Upper lobe of left lung (tissue), 6 donors: ENCODE measurements around the gene CLNK. TPM values are rescaled to one million over a fixed set of nuclear protein-coding genes. Genes with fewer than 3 reads are reported as not detected.

Source experiments
- ATAC-seq, 2 donors: fragments of 200-7000 bp; cut with Tn5 transposase; one replicate each; pipeline ENCODE4 v1.9.1; 2022; ENCODE audit warnings: mild to moderate bottlenecking in 2 of 2, moderate library complexity in 2 of 2; ENCODE audit not compliant: low FRiP score in 2 of 2
- DNase-seq, 2 donors: peaks; one replicate each; pipeline ENCODE4 v3.0.0-alpha.2; 2019 to 2020
- H3K27ac ChIP-seq, 4 donors: fragments of 200-600 bp; sonication (generic); one replicate each; pipeline ENCODE4 v1.5.1; 2016 to 2019
- H3K27me3 ChIP-seq, 4 donors: fragments of 200-600 bp; sonication (generic); one replicate each; pipeline ENCODE4 v1.5.1; 2017 to 2019
- H3K36me3 ChIP-seq, 4 donors: fragments of 200-600 bp; sonication (generic); one replicate each; pipeline ENCODE4 v1.5.1; 2016 to 2019
- H3K4me1 ChIP-seq, 4 donors: fragments of 200-600 bp; sonication (generic); one replicate each; pipeline ENCODE4 v1.5.1; 2018 to 2019
- H3K4me3 ChIP-seq, 4 donors: fragments of 200-600 bp; sonication (generic); one replicate each; pipeline ENCODE4 v1.5.1; 2017 to 2019; ENCODE audit warnings: mild to moderate bottlenecking in 2 of 4, moderate library complexity in 1 of 4
- H3K9me3 ChIP-seq, 4 donors: fragments of 200-600 bp; sonication (generic); one replicate each; pipeline ENCODE4 v1.5.1; 2018 to 2019
- EP300 ChIP-seq, 4 donors: sonication (generic); formaldehyde crosslinking; IDR thresholded peaks; one replicate each; pipeline ENCODE4 v1.5.1; 2017; ENCODE audit warnings: antibody characterized with exemption in 4 of 4, control low read depth in 2 of 4
- POLR2A ChIP-seq, 4 donors: fragments of 450-650 bp; IDR thresholded peaks; one replicate each; pipeline ENCODE4 v1.5.1; 2016 to 2017; ENCODE audit warnings: antibody characterized with exemption in 4 of 4, mild to moderate bottlenecking in 2 of 4
- POLR2AphosphoS5 ChIP-seq, 2 donors: sonication (generic); formaldehyde crosslinking; IDR thresholded peaks; one replicate each; pipeline ENCODE4 v1.5.1; 2017; ENCODE audit warnings: antibody characterized with exemption in 2 of 2
- WGBS, 2 donors: methylation state at CpG; one replicate each; pipeline ENCODE4 v1.1.5; 2017 to 2018; 5-methylcytosine and 5-hydroxymethylcytosine counted together
- total RNA-seq, 6 donors: library from RNA; depleted of rRNA in 4 of 6; stranded (reverse); fragments of >200 nt in 4 of 6; gene quantifications; one replicate each; pipeline versions ENCODE4 v1.1.0 to v1.2.1, GENCODE V29; 2016 to 2021
- TF ChIP-seq, protein P1 (sequence below), 6 experiments: fragments of 450-650 bp in 4 of 6; fragments of 200-600 bp in 2 of 6; sonication (generic) in 2 of 6; IDR thresholded peaks; one replicate each; pipeline ENCODE4 v1.5.1; 2016 to 2019; ENCODE audit warnings: antibody characterized with exemption in 6 of 6
- donor health status: DM: no; HTN: no; CAD: no; lungs with moderate emphysema.
- donor health status: DM: no; HTN: yes; CAD: no; lungs with severe emphysema.

The CLNK gene
- total RNA-seq, 6 donors from 2014 or later = 0.14 to 0.69 (median 0.20) TPM; not detected in 3

DNA sequence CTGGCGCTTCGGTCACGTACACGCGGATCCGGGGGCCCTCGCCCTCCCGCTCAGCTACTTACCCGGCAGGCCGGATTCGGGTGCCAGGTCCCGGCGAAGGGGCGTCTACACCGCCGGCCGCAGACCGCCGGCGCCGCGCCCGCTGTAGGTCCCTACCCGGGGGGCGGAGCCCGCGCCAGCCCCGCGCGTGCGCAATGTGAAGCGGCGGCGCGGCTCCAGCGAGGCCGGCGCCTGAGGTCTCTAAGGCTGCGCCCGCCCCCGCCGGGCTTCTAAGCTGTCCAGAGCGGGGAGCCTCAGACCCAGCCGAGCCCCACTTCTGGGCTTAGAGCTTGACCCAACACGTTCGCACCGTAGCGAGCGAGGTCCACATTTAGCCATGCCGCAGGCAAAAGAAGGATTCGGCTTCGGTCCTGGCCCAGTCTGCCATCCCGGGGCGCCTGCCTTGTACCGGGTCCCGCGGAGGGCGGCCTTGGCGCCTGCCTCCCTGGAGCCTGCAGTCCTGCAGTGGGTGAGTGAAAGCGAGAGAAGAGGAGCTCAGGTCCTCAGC, 227.2 kb downstream of the CLNK start, which contains the start of gene ZNF518B:
TSS of gene ZNF518B (minus strand) at position 172 of the 547 bp plus-strand sequence. CDS start 11,098 bp downstream, outside the sequence.
- no peaks in the 10 kb centered on the region for H3K9me3 ChIP-seq
- H3K4me1 ChIP-seq = peaks cover 6 to 29% (median 9%) of the 10 kb centered on the region in 4 donors
- 7 to 17% methylated on average over 6 to 17 of the region's 60 CpGs for WGBS, 2 donors
- peak; percentile 64 to 90 for ATAC-seq
- peaks cover 0 to 18% (median 4%) of the 10 kb centered on the region in 4 donors for H3K36me3 ChIP-seq
- peak within 1 kb of the TSS; percentile 20 to 88 (median 44) for H3K27ac ChIP-seq
- peaks cover 0 to 8% (median 0%) of the 10 kb centered on the region in 4 donors for H3K27me3 ChIP-seq
- DNase-seq = peak; percentile 69 to 96
- peak within 1 kb of the TSS; percentile 29 to 86 (median 66) for H3K4me3 ChIP-seq
- peak in 1 of 4 donors; percentile 64 for TF ChIP-seq POLR2A (IDR thresholded peaks at IDR 0.05)
- peak in 1 of 2 donors; percentile 37 for TF ChIP-seq POLR2AphosphoS5 (IDR thresholded peaks at IDR 0.05)
- no peak for TF ChIP-seq EP300 (IDR thresholded peaks at IDR 0.05)

DNA sequence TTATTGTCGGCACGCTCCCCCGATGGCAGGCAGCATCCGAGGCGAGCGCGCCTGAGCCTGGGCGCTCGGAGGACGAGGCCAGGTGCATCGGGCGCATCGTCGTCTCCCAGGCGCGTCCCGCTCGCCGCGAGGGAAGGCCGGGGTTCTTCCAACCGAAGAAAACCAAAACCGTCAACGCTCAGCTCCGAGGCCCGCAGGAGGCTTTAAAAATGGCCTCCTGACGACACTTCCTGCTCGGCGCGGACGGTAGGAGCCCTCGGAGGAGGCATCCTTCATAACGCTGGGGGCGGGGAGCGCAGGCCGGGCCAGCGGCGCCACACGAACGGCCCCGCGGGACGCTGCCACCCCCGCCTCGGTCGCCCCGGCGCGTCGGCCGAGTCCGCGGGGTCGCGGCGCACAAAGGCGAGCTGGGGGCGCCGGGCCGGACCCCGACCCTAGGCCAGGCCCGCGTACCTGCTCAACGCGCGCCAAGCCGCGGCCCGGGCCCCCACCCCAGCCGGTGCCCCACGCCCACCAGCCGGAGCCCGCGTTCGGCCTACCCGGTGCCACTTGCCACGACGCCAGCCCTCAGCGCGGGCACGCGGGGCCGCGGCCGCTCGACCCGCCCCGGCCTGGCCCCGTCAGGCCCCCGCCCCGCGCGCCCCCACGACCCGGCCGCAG, 227.8 kb downstream of the CLNK start:
- DNase-seq (peak in 1 of 2 donors; percentile 33), ATAC-seq (peak in 1 of 2 donors; percentile 59)
- WGBS, 2 donors = 13 to 23% methylated on average over 15 to 35 of the region's 96 CpGs
- Histone ChIP-seq H3K4me1 (peaks cover 6 to 27% (median 8%) of the 10 kb centered on the region in 4 donors), H3K27me3 (peaks cover 0 to 5% (median 0%) of the 10 kb centered on the region in 4 donors), H3K36me3 (peaks cover 0 to 22% (median 4%) of the 10 kb centered on the region in 4 donors), H3K27ac (peak overlapping the region; percentile 20 to 88 (median 44)), H3K4me3 (peak overlapping the region; percentile 29 to 86 (median 66)), H3K9me3 (peaks cover 0 to 2% (median 0%) of the 10 kb centered on the region in 4 donors)
- TF ChIP-seq POLR2AphosphoS5 (IDR thresholded peaks at IDR 0.05) (no peak), POLR2A (IDR thresholded peaks at IDR 0.05) (no peak), EP300 (IDR thresholded peaks at IDR 0.05) (no peak)
- TF ChIP-seq, protein P1, sequence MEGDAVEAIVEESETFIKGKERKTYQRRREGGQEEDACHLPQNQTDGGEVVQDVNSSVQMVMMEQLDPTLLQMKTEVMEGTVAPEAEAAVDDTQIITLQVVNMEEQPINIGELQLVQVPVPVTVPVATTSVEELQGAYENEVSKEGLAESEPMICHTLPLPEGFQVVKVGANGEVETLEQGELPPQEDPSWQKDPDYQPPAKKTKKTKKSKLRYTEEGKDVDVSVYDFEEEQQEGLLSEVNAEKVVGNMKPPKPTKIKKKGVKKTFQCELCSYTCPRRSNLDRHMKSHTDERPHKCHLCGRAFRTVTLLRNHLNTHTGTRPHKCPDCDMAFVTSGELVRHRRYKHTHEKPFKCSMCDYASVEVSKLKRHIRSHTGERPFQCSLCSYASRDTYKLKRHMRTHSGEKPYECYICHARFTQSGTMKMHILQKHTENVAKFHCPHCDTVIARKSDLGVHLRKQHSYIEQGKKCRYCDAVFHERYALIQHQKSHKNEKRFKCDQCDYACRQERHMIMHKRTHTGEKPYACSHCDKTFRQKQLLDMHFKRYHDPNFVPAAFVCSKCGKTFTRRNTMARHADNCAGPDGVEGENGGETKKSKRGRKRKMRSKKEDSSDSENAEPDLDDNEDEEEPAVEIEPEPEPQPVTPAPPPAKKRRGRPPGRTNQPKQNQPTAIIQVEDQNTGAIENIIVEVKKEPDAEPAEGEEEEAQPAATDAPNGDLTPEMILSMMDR (IDR thresholded peaks at IDR 0.05) = no peak

DNA sequence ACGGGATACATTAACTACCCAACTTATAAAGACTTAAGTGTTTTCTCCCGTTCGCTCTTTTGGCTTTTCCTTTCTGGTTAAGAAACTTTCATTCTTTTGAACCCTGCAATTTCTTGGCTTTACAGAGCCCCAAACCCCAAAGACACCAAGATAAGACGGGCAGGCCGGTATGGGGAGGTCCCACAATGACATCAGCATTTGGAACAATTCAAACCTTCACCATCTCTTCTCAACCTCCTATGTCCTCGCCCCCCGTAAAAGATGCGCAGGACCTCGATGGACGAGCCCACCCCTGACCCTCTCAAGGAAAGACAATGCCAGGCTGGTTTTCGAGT, 228.3 kb downstream of the CLNK start:
- no peak for DNase-seq
- peaks cover 0 to 24% (median 4%) of the 10 kb centered on the region in 4 donors for H3K36me3 ChIP-seq
- WGBS, 2 donors = 57 to 59% methylated on average over 11 of the region's 11 CpGs
- peaks cover 3 to 22% (median 6%) of the 10 kb centered on the region in 4 donors for H3K4me1 ChIP-seq
- H3K27me3 ChIP-seq = peaks cover 0 to 3% (median 0%) of the 10 kb centered on the region in 4 donors
- peaks cover 0 to 2% (median 0%) of the 10 kb centered on the region in 4 donors for H3K9me3 ChIP-seq
- no peak for ATAC-seq
- TF ChIP-seq POLR2AphosphoS5 (IDR thresholded peaks at IDR 0.05) = no peak
- no peak for TF ChIP-seq POLR2A (IDR thresholded peaks at IDR 0.05)
- TF ChIP-seq, protein P1 (IDR thresholded peaks at IDR 0.05) = no peak
- no peak for TF ChIP-seq EP300 (IDR thresholded peaks at IDR 0.05)
- H3K27ac ChIP-seq = peak overlapping the region in 3 of 4 donors; percentile 25 to 88 (median 64)
- peak overlapping the region; percentile 29 to 86 (median 66) for H3K4me3 ChIP-seq

DNA sequence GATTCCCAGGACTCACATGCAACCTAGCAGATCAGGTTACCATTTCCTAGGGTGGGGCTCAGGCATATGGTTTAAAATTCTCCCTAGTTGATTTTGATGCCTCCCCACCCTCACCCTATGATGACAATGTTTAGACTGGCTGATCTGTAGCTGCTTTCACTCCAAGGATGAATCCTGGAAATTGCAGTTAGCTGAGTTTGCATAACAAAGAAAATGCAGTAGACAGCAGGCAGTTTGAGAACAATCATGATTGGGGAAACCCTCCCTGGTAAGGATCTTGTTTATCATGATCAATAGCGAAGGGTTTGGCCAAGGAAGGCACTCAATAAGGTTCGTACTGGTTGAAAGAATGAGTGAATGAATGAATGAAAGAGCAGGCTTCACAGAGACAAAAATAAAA, 229.4 kb downstream of the CLNK start:
- peaks cover 3 to 17% (median 5%) of the 10 kb centered on the region in 4 donors for H3K4me1 ChIP-seq
- ATAC-seq (no peak), DNase-seq (no peak)
- H3K4me3 ChIP-seq = no peak overlapping the region
- WGBS, 2 donors = 96 to 98% methylated on average over 2 of the region's 2 CpGs
- H3K36me3 ChIP-seq = peaks cover 0 to 27% (median 7%) of the 10 kb centered on the region in 4 donors
- H3K27ac ChIP-seq = no peak overlapping the region
- TF ChIP-seq POLR2A (IDR thresholded peaks at IDR 0.05) = no peak
- TF ChIP-seq, protein P1 (IDR thresholded peaks at IDR 0.05) = no peak
- H3K9me3 ChIP-seq = peaks cover 0 to 2% (median 0%) of the 10 kb centered on the region in 4 donors
- no peaks in the 10 kb centered on the region for H3K27me3 ChIP-seq

DNA sequence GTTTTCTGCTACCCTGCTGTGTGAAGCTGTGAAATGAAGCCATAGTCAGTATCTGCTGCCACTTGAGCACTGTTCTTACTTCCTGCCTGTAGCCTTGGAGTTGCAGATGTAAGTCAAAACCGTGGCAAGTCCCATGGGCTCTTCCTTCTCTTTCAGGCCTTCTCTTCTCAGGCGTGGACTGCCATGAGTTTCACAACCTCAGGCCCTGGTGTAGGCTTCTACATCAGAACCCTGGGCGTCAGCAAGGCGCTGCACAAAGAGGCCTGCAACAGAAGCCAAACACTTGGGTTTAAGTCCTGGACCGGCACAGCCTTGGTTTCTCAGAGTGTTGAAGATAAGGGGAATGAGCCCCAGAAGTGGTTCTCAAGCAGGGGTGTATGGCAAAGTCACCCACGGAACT, 229.8 kb downstream of the CLNK start:
- H3K4me1 ChIP-seq = peaks cover 3 to 17% (median 5%) of the 10 kb centered on the region in 4 donors
- no peak overlapping the region for H3K27ac ChIP-seq
- peaks cover 0 to 30% (median 8%) of the 10 kb centered on the region in 4 donors for H3K36me3 ChIP-seq
- no peak for TF ChIP-seq POLR2AphosphoS5 (IDR thresholded peaks at IDR 0.05)
- TF ChIP-seq, protein P1 (IDR thresholded peaks at IDR 0.05) = no peak
- TF ChIP-seq EP300 (IDR thresholded peaks at IDR 0.05) = no peak
- no peak for TF ChIP-seq POLR2A (IDR thresholded peaks at IDR 0.05)
- peaks cover 0 to 2% (median 0%) of the 10 kb centered on the region in 4 donors for H3K9me3 ChIP-seq
- no peak overlapping the region for H3K4me3 ChIP-seq
- H3K27me3 ChIP-seq = no peaks in the 10 kb centered on the region
- WGBS, 2 donors = 79 to 89% methylated on average over 6 of the region's 6 CpGs
- ATAC-seq = no peak
- DNase-seq = no peak
